ENCODE results near the gene JOSD2.

JOSD2 gene

DNA sequence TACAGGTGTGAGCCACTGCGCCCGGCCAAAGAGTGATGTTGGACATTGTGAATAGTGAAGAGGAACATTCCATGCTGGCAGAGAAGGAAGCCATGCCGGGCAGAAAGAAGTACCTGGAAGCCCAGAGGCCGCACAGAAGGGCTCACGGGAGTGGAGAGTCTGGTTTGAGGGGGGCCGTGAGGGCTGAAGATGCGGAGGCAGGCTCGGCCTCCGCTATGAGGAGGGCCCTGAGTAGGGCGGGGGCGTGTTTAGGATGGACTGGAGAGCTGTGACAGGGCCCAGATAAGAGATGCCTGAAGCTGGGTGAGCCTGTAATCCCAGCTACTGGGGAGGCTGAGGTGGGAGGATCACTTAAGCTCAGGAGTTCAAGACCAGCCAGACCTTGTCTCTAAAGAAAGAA lies 1.6 kb downstream of the JOSD2 start:
- no peaks in the 10 kb centered on the region for H3K9me3 ChIP-seq
- H3K4me3 ChIP-seq (ENCODE audit: low read depth, low read length) = no peak overlapping the region
- no peaks in the 10 kb centered on the region; the same call in 1 of the 2 replicates for H3K4me1 ChIP-seq
- no peak for DNase-seq
- H3K27me3 ChIP-seq = no peaks in the 10 kb centered on the region
- H3K36me3 ChIP-seq = no peaks in the 10 kb centered on the region
- TF ChIP-seq, protein P1, sequence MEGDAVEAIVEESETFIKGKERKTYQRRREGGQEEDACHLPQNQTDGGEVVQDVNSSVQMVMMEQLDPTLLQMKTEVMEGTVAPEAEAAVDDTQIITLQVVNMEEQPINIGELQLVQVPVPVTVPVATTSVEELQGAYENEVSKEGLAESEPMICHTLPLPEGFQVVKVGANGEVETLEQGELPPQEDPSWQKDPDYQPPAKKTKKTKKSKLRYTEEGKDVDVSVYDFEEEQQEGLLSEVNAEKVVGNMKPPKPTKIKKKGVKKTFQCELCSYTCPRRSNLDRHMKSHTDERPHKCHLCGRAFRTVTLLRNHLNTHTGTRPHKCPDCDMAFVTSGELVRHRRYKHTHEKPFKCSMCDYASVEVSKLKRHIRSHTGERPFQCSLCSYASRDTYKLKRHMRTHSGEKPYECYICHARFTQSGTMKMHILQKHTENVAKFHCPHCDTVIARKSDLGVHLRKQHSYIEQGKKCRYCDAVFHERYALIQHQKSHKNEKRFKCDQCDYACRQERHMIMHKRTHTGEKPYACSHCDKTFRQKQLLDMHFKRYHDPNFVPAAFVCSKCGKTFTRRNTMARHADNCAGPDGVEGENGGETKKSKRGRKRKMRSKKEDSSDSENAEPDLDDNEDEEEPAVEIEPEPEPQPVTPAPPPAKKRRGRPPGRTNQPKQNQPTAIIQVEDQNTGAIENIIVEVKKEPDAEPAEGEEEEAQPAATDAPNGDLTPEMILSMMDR (IDR thresholded peaks at IDR 0.05; ENCODE audit: low read depth, low read length) = no peak

DNA sequence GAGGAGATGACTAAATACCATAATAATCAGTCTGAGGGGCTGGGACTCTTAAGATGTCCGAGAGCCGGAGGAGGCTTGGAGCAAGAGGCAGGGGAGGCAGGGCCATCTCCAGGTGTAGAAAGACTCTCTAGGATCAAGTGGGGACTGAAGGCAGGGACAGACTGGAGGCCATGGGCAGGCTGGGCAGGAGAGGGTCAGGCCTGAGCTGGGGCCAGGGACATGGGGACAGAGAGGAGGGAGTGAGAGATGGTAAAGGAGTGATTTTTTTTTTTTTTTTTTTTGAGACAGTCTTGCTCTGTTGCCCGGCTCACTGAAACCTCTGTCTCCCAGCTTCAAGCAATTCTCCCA lies 2.2 kb downstream of the JOSD2 start:
- Histone ChIP-seq H3K4me3 (ENCODE audit: low read depth, low read length) (no peak overlapping the region), H3K36me3 (no peaks in the 10 kb centered on the region), H3K27me3 (no peaks in the 10 kb centered on the region), H3K4me1 (no peaks in the 10 kb centered on the region), H3K9me3 (no peaks in the 10 kb centered on the region)
- TF ChIP-seq, protein P1 (IDR thresholded peaks at IDR 0.05; ENCODE audit: low read depth, low read length) = no peak
- DNase-seq = no peak

DNA sequence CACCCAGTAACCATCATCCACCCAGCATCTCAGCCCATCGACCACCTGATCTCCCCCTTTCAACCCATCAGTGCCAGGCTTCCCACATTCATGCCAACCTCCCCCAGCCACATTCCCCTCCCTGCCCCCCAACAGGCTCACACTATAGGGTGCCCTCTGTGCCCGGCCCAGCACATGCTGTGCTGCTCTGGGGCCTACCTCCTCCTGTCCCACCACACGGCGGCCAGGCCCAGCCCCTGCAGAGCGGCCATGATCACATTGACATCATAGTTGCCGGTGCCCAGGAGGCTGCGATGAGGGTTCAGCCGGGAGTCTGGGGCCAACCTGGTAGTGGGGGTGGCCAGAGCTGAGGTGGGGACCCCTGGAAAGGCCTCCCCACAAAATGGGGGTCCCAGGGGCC lies 3.6 kb downstream of the JOSD2 start:
- Histone ChIP-seq H3K36me3 (no peaks in the 10 kb centered on the region), H3K4me1 (no peaks in the 10 kb centered on the region), H3K27me3 (no peaks in the 10 kb centered on the region), H3K9me3 (no peaks in the 10 kb centered on the region), H3K4me3 (ENCODE audit: low read depth, low read length) (no peak overlapping the region)
- no peak for DNase-seq
- TF ChIP-seq, protein P1 (IDR thresholded peaks at IDR 0.05; ENCODE audit: low read depth, low read length) = no peak

DNA sequence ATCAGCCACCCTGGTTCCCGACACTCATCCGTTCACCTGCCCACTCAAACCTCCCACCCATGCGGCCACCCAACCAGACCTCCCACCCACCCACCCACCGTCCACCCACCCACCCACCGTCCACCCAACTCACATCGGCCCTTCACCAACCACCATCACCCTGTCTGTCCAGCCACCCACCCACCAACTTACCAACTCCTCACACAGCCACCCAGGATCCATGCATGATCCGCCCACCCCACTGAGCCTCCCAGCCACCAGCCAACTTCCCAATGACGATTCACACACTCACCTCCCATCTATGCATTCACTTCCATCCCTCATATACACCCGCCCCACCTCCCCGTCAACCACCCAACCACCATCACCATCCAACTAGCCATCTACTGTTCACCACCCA lies 4.3 kb downstream of the JOSD2 start:
- Histone ChIP-seq H3K4me1 (no peaks in the 10 kb centered on the region), H3K4me3 (ENCODE audit: low read depth, low read length) (no peak overlapping the region), H3K27me3 (no peaks in the 10 kb centered on the region), H3K36me3 (no peaks in the 10 kb centered on the region), H3K9me3 (no peaks in the 10 kb centered on the region)
- DNase-seq = no peak
- TF ChIP-seq, protein P1 (IDR thresholded peaks at IDR 0.05; ENCODE audit: low read depth, low read length) = no peak

DNA sequence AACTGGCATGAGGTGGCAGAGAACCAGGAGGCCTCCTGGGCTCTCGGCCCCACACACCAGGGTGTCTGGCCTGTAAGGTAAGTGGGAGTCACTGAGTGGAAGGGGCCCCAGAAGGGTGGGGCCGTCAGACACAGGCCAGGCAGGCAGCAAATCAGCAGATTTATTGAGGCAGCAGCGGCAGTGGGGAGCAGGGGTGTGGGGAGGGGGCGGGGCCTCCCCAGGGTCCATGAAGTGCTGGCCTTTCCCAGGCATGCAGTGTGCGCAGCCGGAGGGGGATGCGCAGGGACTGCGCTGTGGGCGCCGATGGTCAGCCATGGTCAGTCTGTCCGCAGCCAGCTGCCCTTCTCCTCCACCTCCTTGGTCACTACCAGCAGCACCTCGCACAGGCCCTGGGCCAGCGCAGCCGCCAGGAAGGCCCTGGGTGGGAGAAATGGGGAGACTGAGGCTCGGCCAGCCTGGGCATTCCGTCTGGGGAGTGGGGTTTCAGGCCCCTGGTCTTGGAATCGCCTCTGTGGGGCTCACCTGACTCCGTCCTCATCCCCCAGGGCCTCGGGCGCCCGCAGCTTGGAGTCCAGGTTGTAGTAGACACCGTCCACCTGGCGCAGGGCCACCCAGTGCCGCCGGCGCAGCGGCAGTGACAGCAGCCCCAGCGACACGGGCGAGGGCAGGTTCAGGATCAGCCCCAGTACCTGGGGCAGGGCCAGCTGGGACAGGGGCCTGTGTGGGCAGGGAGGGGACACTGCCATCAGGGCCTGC lies 5.0 kb downstream of the JOSD2 start:
- no peaks in the 10 kb centered on the region for H3K9me3 ChIP-seq
- TF ChIP-seq, protein P1 (IDR thresholded peaks at IDR 0.05; ENCODE audit: low read depth, low read length) = no peak
- H3K36me3 ChIP-seq = no peaks in the 10 kb centered on the region
- no peaks in the 10 kb centered on the region for H3K27me3 ChIP-seq
- no peak overlapping the region for H3K4me3 ChIP-seq (ENCODE audit: low read depth, low read length)
- H3K4me1 ChIP-seq = no peaks in the 10 kb centered on the region
- DNase-seq = no peak

DNA sequence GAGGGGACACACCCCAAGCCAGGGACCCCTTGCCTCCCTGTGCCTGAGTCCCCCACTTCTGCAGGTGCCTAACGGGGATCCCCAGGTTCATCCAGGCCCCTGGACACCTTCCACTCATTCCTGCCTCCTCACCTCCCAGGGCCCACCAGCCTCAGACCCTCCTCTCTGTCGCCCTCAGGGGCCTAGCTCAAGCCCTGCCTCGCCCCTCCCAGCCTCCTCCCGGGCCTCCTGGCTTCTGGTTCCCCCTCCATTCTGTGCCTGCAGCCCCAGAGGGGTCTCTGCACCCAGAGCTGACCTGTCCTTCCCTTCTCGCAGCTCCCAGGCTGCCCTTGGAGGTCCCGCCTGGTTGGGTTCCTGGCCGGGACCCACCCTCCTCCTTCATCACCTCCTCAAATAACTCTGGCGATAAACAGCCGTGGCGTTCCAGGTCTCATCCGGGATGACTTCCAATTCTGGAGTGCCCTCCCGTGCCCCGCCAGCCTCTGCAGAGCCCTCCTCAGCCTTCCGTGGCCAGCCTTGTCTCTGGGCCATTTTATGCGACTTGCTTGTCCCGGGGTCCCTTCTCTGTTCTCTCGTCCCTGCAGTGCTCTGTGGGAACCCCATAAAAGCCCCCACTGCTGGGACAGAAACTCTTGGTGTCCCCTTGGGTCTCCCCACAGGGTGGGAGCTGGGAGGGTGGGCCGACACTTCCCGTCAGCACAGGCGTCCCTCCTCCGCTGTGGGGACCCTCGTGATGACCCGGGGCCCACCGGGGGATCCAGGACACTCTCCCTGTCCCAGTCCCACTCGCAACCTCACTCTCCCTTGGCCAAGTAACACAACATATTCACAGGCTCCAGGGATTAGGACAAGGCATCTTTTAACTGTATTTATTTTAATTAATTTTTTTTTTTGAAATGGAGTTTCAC lies 9.2 kb downstream of the JOSD2 start:
- DNase-seq = no peak
- Histone ChIP-seq H3K27me3 (no peaks in the 10 kb centered on the region), H3K9me3 (no peaks in the 10 kb centered on the region), H3K4me1 (peaks cover 4% of the 10 kb centered on the region; the same call in 1 of the 2 replicates), H3K36me3 (no peaks in the 10 kb centered on the region), H3K4me3 (ENCODE audit: low read depth, low read length) (no peak overlapping the region)
- TF ChIP-seq, protein P1 (IDR thresholded peaks at IDR 0.05; ENCODE audit: low read depth, low read length) = no peak
